Left lung (tissue), 10 donors: Measurements from ENCODE around the gene ZNF407. TPM values are rescaled to one million over a fixed set of nuclear protein-coding genes. Genes with fewer than 3 reads are reported as not detected.

Source experiments
- ATAC-seq: fragments of 200-7000 bp; cut with Tn5 transposase; one replicate; pipeline ENCODE4 v1.9.1; 2020; ENCODE audit warnings: moderate library complexity
- DNase-seq, 4 donors: peaks; one replicate each; pipeline ENCODE4 v3.0.0-alpha.2; 2013 to 2020
- H3K27ac ChIP-seq, 2 donors: fragments of 200-600 bp; sonication (generic) in 1 of 2; one replicate each; pipeline versions ENCODE4 v1.5.0 to v1.8.0; 2020 to 2021
- H3K27me3 ChIP-seq, 2 donors: fragments of 200-600 bp; sonication (generic) in 1 of 2; one replicate each; pipeline versions ENCODE4 v1.5.0 to v1.8.0; 2020 to 2021
- H3K36me3 ChIP-seq, 2 donors: fragments of 200-600 bp; sonication (generic) in 1 of 2; one replicate each; pipeline versions ENCODE4 v1.5.0 to v1.8.0; 2020 to 2021
- H3K4me1 ChIP-seq, 2 donors: fragments of 200-600 bp; one replicate each; pipeline ENCODE4 v1.8.0; 2021
- H3K4me3 ChIP-seq, 2 donors: fragments of 200-600 bp; sonication (generic) in 1 of 2; one replicate each; pipeline versions ENCODE4 v1.5.0 to v1.8.0; 2020 to 2021; ENCODE audit warnings: mild to moderate bottlenecking in 1 of 2
- H3K9me3 ChIP-seq, 2 donors: fragments of 200-600 bp; sonication (generic) in 1 of 2; one replicate each; pipeline versions ENCODE4 v1.5.0 to v1.8.0; 2020 to 2021
- CTCF ChIP-seq, 2 donors: fragments of 200-600 bp; sonication (generic) in 1 of 2; IDR thresholded peaks; one replicate each; pipeline versions ENCODE4 v1.5.0 to v1.8.0; 2021; ENCODE audit warnings: antibody characterized with exemption in 2 of 2
- intact Hi-C, 2 donors: fragments of 100-400 bp; cut with DNase I; formaldehyde crosslinking; loops; one replicate each; pipeline versions ENCODE4 v1.11.2 to v1.14.2; 2022
- polyA plus RNA-seq, 6 donors: library from polyadenylated mRNA; unstranded; fragments of 120-200 nt; gene quantifications; one replicate each; pipeline ENCODE4 v1.2.1, GENCODE V29; 2013; ENCODE audit not compliant: insufficient read length in 6 of 6
- total RNA-seq, 2 donors: library from RNA; stranded (reverse); fragmentation: NEBNext Ultra II Directional; extraction: Animal tissue kit (Norgen Biotek cat#: 25700); gene quantifications; one replicate each; pipeline ENCODE4 v1.2.1, GENCODE V29; 2021
- donor health status: DM: no; HTN: yes; CAD: no.
- donor health status: DM: no; HTN: no; CAD: no.

Gene ZNF407
- total and polyA plus RNA-seq, 8 donors: 10.3 to 16.7 (median 11.3) TPM

- H3K27ac ChIP-seq: no peak overlapping the region
- ATAC-seq (no peak), DNase-seq (no peak)
- H3K9me3 ChIP-seq: peaks cover 0 to 15% of the 10 kb centered on the region in 2 donors
- no peak overlapping the region for H3K4me3 ChIP-seq
- no peaks in the 10 kb centered on the region for H3K27me3 ChIP-seq
- no peak for TF ChIP-seq CTCF (IDR thresholded peaks at IDR 0.05)
- no peaks in the 10 kb centered on the region for H3K4me1 ChIP-seq
- intact Hi-C loops: no loop called here
- peaks cover 0 to 30% of the 10 kb centered on the region in 2 donors for H3K36me3 ChIP-seq
Measured at GRCh38 chr18:74674487-74674886, 76.8 kb downstream of the ZNF407 start.

DNA sequence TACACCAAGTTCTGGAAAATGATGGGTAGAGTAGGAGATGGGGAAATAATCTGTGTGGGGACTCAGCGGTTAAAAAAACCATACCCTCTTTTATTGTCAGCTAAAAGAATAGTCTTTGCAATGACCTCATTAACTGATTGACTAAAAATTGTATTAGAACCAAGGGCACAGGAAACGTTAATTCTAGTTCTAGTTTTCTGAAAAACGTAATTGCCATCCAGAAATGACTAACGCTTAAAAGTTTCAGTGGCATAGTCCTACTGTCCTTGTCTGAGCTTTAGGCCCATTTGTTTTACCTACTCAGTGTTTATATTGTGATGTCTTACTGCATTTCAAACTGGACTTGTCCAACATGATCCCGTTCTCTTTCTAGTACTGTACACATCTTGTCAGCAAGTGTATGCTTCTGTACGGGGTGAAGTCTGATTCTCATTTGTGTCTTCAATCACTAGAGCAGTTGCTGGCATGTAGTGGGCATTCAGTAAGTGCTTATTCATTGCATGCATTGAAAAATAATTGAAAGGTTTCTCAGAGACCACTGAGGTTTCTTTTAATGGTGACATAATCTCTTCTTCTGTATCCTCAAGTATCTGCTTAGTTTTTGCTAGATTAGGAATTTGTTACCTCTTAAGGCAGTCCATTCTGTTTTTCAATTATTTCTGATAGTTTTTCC, 81.5 kb downstream of the ZNF407 start:
- peaks cover 0 to 15% of the 10 kb centered on the region in 2 donors for H3K9me3 ChIP-seq
- no peaks in the 10 kb centered on the region for H3K4me1 ChIP-seq
- ATAC-seq: no peak
- intact Hi-C loops: no loop called here
- no peak for TF ChIP-seq CTCF (IDR thresholded peaks at IDR 0.05)
- peaks cover 0 to 28% of the 10 kb centered on the region in 2 donors for H3K36me3 ChIP-seq
- no peak overlapping the region for H3K4me3 ChIP-seq
- H3K27ac ChIP-seq: no peak overlapping the region
- DNase-seq: no peak
- no peaks in the 10 kb centered on the region for H3K27me3 ChIP-seq

- ATAC-seq (no peak), DNase-seq (no peak)
- intact Hi-C loops: no loop called here
- Histone ChIP-seq H3K9me3 (peaks cover 0 to 15% of the 10 kb centered on the region in 2 donors), H3K36me3 (peaks cover 0 to 28% of the 10 kb centered on the region in 2 donors), H3K27me3 (no peaks in the 10 kb centered on the region), H3K4me3 (no peak overlapping the region), H3K4me1 (no peaks in the 10 kb centered on the region), H3K27ac (no peak overlapping the region)
- no peak for TF ChIP-seq CTCF (IDR thresholded peaks at IDR 0.05)
Measured at GRCh38 chr18:74679679-74680076, 82.0 kb downstream of the ZNF407 start.

DNA sequence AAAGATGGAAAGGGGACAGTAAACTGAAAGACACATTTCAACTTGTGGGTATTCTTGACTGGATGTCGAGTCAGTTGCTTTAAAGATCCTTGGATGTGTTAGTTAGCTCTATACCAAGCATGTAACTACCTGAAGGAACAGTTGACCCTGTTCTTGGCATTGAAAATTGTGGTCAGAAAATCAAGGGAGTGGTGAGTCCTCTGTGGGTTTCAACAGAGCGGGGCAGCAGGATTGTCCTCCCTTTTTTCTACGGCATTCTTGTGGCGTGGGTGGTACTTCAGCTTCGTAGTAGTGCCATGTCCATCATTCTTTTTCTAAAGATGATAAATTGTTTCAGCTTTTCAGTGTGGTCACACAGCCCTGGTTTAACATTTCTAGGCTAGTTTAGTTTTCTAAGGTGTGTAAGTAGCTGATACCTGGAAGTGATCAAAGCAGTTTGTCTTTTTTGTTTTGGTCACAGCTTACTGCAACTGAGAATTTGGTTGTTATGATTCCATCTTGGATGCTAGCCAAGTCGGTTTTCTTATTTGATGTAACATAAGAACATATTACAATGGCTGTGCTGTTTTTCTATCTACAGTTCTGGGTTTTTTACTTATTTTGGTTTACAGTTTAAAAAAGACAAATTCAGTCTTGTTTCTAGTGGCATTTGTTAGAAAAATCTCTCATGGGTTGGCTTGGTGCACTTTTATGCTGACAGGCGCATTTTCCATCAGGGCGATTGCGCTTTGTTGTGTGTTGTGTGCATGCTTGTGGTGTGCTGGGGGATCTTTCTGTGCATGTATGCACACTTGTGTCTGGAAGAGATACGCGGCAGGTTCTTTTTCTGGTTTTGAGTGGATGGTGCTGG, 84.7 kb downstream of the ZNF407 start:
- no peak overlapping the region for H3K27ac ChIP-seq
- no peak for TF ChIP-seq CTCF (IDR thresholded peaks at IDR 0.05)
- DNase-seq (no peak), ATAC-seq (no peak)
- H3K36me3 ChIP-seq: peaks cover 0 to 32% of the 10 kb centered on the region in 2 donors
- intact Hi-C loops: no loop called here
- peaks cover 0 to 6% of the 10 kb centered on the region in 2 donors for H3K9me3 ChIP-seq
- H3K4me3 ChIP-seq: no peak overlapping the region
- H3K27me3 ChIP-seq: no peaks in the 10 kb centered on the region
- H3K4me1 ChIP-seq: no peaks in the 10 kb centered on the region

DNA sequence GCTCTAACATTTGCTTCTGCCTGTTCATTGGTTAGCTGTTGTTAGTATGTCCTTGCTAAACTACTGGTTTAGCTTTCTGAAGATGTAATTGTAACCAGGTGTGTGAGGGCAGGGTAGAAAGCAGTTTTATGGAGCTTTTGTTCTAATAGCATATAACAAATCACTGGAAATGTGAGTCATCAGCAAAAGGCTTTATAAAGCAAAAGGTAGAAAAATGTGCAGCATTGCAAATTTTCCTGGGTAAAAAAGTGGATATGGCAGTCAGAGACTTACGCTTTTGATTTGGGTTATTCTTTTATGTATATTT, 85.3 kb downstream of the ZNF407 start:
- no peak for TF ChIP-seq CTCF (IDR thresholded peaks at IDR 0.05)
- no peaks in the 10 kb centered on the region for H3K27me3 ChIP-seq
- intact Hi-C loops: no loop called here
- H3K9me3 ChIP-seq: peaks cover 0 to 2% of the 10 kb centered on the region in 2 donors
- DNase-seq (no peak), ATAC-seq (no peak)
- no peak overlapping the region for H3K4me3 ChIP-seq
- no peaks in the 10 kb centered on the region for H3K4me1 ChIP-seq
- peaks cover 0 to 28% of the 10 kb centered on the region in 2 donors for H3K36me3 ChIP-seq
- H3K27ac ChIP-seq: no peak overlapping the region
